GM18870 (cell line): Measurements from ENCODE around the gene NKAIN2.
A peak's percentile ranks its signal among the peaks of the same experiment; 100 is the strongest.

Experiments
- ATAC-seq: cut with Tn5 transposase; IDR thresholded peaks from one replicate; pipeline ENCODE4 v1.9.1; 2021; ENCODE audit warnings: moderate library complexity; ENCODE audit not compliant: unreplicated experiment

NKAIN2 gene

DNA sequence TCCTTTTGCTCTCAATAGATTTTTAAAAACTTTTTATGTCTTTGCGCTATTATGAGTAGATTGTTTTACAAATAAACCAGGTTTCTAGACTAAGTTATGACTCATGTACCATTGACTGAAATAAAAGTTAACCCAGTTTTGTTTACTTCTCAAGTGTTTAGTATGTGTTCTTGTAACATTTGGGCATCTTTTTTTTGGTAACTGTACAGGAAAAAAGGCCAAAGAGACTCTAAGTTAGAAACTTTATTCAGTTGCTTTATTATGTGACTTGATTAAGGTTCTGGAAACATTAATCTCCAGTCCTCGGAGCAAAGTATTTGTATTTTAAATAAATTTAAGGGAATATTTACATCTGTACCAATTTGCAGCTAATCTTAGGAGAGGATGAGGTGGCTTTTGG, 2.9 kb downstream of the NKAIN2 start:
- ATAC-seq, result no peak

DNA sequence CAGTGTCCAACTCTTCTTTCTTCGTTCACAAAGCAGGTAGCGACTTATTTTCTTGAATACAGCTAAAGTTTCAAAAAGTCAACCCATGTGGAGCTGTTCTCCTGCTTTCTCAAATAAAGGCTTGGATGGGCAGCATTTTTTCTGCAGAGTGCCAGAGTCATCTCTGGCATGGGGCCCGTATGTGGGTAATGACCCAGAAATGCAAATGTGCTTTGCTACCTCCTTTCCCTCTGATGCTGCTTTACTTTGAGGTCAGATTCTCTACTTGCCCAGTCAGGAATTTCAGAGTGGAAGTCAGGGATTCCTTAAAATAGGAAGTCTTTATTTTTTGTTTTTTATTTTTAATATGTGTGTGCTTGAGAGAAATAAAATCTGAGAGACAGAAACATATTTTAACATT, 4.9 kb downstream of the NKAIN2 start:
- no peak for ATAC-seq

DNA sequence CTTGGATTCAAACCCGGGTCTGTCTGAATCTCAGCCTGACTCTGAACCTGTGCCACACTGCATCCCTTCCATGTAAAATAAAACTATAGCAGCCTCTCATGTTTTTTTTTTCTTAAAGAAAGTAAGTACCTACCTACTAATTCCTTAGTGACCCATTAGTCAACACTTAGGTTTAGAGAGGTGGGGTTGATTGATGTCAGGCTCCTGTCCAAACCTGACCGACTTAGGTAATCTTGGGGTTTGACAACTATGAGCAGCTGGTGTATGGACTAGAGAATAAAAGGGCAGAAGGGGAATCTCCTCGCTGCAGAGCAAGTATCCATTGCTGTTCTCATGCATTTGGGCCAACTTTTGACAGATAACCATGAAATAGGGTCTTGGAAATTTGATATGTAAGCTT, 6.5 kb downstream of the NKAIN2 start:
- no peak for ATAC-seq

DNA sequence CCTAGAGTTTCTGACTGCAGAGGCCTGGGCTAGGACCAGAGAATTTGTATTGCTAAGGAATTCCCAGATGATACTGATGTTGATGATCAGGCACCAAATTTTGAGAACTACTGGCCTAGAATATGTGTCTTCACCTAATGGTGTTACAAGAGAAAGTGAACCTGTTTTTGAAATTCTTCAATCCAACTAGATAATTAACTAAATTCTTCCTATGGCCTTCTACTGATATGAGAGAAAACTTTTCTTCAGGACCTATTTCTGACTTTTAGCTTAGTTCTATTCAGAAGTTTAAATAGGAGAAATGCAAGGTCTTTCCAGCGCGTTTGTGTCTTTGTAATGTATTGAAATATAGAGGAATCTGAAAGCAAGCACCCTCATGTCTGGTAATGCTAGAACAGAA, 7.3 kb downstream of the NKAIN2 start:
- ATAC-seq, result no peak

DNA sequence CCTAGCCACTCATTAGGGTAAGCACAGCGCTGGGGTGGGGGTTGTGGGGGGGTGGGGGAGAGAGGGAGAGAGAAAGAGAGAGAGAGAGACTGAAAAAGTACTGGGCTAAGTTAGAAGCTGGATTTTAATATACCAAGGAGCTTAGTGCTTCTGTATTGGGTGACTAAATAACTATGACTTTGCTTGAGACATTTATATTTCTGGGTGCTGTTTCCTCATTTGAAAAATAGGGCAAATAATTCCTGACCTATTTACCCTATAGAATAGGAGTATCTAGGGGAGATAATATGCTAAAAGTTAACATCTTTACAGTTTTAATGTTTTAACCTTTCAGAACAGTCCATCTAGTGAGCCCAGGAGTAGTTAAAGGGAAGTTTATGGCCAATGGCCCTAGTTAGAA, 7.7 kb downstream of the NKAIN2 start:
- no peak for ATAC-seq

DNA sequence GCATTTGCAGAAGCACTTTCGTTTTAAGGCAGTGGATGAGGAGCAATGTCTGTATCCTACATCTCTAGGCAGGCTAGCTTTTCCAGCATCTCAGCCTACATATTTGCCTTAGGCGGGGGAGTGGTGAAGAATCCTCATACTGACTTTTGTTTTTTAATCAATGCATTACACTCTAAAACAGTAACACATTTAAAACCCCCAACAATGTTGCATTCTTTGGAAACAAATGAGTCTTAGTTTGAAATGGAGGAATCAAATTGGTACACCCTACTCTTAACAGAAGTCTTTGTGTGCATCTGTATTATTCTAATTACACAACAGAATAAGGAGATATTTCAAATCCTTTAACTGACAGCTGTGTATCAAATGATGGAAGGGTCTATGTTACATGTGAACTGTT, 9.0 kb downstream of the NKAIN2 start:
- ATAC-seq, result no peak

DNA sequence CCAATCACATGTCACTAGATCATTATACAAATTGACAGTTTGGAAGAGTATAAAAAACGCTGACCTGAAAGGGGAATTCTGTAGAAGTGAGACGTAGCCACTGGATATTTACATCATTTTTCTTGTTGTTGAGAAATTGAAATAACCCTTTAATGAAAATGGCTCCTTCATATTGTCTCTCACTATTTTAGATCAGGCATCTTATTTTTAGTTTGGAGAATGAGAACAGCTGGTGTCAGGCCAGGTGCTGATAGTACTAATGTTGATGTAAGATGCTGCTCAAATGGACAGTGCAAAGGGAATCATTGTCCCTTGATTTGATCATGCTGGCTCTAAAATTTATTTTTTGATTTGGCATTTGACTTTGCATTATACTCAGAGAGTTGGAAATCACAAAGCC, 17.4 kb downstream of the NKAIN2 start:
- no peak for ATAC-seq

DNA sequence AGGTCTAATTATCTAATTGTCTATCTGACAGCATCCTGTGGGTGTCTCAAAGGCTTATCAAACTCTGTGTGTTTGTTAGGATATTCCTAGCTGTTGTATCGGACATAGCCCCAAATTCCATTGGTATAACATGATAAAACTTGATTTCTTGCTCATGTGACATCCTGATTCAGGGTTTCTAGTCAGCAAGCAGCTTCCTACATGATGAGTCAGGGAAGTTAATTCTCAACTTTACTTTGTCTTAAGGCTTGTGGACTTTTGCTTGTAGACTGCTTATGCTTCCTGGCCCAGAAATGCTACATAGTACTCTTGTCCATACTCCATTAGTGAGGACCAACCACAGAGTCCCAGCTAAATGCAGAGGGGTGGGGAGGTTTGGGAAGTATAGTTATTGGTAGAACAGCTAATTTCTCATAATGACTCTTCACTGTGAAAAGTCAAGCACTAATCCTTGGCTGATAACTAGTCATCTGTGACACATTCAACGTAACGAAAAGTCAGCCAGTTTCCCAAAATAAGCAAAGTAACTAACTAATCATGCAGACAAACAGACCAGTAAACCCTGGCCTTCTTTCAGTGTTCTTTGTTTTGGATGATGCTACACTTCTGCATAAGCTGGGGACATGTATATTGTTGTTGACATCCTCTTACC, 25.8 kb downstream of the NKAIN2 start:
- ATAC-seq, result no peak

DNA sequence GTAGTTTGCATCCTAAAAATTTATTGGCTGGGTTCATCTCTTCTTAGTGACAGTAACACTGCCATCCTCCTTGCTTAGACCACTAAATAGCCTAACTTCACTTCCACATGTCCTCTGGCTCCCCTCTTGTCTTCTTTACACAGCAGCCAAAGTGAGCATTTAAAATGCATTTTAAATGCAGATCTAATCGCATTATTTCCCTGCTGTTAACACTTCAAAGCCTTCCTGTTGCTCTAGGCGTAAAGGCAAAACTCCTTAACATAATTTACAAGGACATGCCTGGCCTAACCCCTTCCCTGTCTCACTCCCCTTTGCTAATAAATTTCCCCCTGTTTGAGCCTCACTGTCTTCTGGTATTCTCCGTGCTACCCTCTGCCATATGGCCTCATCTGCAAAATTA, 26.5 kb downstream of the NKAIN2 start:
- no peak for ATAC-seq

DNA sequence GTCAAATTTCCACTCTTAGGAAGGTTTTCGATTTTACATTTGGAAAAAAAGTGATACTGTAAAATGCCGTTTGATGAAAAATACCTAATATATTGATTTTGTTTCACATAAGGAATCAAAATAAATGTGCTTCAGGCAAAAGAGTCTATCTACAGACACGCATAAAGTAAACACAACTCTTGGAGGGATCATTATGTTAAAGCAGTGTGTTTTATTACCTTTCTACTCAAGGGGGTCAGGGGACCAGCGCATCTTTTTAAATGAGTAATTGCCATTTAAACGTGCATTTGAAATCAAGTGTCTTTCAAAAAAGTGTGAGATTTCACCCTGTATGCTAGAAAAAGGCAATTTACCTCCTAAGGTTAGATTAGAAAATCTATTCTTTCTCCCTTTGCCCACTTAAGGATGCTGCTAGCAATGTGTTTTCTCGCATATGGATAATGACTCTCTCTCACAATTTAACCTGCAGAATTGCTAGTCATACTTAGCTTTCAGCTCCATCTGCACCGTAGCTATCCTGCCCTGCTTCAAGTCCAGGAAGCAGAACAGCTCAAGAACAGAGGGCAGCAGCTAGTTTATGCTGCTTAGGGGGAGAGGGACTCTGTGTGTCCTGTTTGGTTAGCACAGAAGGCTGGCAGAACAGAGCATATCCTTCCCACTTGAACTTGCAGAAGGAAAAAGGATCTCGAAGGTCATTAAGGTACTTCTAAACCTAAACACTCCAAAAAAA, 35.0 kb downstream of the NKAIN2 start:
- ATAC-seq, result no peak

DNA sequence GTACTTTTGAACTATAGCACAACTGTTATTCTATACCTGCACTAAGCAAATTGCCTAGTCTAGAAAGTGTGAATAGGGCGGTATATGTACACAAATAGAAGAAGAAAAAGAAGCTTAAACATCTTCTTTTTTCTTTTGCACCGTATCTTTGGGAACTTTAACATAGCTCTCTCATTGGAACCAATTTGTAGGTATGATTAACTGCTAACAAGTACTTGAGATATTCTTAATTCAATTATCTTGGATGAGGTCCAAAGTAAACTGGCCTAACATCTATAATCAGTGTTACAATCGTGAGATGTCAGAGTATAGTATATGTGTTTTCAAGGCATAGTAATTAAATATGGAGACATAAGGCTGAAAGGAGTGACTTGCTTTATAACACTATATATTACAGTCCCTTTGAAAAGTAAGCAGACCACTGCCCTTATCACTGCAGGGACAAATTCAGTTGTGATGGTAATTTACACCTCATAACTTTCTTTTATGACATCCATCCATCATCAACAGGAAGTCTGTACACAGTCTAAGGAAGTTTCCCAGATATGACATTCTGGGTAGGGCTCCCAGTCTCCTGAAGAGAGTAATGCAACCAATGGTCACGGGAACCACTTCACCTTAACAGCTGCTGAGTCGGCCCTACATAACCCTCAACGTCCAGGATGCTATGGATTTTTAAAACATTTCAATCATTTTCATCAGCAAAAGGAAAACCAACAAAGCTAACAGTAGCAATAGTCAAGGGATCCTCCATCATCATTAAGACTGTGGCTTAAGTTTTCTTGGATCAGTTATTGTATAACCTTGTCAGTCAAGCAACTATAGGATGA, 37.6 kb downstream of the NKAIN2 start:
- ATAC-seq, result no peak

DNA sequence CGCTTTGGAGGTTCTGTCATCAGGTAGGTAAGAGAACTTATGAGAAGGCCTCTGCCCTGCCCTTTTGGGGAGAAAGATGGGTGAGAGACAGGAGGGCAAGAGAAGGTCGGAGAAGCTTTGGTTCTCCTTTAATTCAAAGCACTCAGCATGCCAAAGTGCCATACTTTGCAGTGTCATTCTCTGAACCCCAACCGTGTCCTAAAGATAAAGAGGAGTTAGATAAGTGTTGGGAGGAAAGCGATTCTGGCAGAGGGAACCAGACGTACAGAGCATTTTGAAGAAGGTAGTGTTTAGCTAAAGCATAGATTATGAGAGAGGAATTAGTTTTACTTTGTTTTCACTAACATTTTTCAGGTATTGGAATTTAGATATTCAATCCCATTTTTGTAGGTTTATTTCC, 40.3 kb downstream of the NKAIN2 start:
- ATAC-seq, result no peak

DNA sequence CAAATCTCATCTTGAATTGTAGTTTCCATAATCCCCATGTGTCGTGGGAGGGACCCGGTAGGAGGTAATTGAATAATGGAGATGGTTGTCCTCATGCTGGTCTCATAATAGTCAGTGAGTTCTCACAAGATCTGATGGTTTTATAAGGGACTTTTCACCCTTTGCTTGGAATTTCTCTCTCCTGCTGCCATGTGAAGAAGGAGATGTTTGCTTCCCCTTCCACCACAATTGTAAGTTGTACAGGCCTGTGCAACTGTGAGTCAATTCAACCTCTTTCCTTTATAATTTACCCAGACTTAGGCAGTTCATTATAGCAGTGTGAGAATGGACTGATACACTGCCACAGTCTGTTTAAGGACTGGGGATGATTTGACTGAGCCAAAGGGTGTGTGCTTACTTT, 44.7 kb downstream of the NKAIN2 start:
- no peak for ATAC-seq

DNA sequence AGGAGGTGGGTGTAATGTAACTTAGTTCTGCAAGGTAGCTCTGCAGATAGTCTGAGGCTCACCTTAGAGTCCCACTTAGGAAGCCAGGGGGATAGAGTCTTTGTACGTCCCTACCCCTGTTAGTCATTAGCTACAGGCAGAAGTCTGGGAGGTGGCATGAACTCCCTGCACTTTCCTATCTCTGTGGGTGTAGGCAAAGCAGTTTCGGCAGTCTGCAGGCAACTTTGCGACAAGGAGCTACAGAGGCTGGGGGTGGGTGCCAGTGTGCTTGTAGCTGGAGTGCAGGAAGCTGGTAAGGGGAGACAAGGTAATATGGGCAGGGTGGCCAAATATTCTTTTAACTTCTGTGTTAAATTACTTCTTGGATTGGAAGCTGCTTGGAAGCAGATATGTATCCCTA, 45.7 kb downstream of the NKAIN2 start:
- no peak for ATAC-seq

DNA sequence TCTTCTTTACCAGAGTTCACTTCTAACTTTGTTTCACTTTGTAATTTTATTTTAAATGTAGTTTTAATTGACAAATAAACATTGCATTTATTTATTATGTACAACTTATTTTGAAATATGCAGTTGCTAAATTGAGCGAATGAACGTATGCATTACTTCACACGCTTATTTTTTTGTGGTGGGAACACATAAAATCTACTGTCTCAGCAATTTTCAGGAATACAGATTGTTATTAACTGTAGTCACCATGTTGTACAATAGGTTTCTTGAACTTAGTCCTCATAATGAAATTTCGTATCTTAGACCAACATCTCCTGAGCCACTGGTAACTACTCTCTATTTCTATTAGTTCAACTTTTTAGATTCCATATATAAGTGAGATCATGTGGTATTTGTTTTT, 46.9 kb downstream of the NKAIN2 start:
- no peak for ATAC-seq

DNA sequence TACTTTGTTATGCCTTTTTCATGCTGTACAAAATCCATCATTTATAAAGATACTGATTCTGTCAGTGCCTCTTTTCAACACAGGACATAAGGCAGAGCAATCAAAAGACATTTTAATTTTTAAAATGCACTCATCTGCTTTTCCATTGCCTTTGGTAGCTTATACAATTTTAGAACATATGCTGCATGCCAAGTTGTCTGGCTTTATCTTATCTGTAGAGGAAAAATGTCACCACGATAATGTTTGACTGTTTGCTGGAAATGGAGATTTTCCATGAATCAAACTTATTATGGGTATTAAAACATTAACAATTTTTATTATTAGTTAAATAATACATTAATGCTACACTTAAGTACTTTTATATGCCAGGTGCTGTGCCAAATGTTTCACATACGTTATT, 50.5 kb downstream of the NKAIN2 start:
- ATAC-seq, result no peak

DNA sequence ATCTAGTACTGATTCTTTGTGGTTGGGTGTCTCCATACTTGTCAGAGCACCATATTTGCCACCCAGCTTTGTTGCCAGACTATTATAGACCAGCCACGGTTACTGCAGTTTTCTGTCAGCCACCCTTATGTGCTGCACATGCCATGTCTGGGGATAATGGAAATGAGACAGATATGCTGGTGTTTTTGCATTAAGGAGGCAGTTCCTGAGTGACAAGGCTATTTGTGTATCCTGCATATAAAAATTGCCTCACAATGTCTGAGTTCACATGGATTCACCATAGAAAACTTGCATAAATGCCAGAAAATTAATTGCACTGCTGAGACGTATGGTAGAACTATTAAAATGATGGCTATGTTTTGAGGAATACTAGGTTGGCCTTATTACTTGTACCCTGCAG, 51.8 kb downstream of the NKAIN2 start:
- ATAC-seq, result no peak

DNA sequence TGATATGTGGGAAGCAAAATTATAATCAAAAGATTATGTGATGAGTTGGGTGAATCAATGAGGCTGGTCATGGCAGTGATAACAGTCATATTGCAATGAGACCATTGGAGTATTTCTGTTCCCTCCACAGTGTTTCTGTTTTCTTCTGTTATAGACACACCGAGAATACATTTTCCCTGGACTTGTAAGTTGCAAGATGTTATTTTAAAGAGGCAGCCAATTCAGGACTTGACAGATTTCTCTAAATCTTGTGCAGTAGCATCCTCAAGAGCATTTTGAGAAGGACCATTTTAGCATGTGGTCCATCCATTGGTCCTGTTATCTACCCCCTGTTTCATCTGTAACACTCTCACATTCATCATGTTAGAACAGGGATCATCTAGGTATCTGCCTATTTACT, 55.6 kb downstream of the NKAIN2 start:
- no peak for ATAC-seq

DNA sequence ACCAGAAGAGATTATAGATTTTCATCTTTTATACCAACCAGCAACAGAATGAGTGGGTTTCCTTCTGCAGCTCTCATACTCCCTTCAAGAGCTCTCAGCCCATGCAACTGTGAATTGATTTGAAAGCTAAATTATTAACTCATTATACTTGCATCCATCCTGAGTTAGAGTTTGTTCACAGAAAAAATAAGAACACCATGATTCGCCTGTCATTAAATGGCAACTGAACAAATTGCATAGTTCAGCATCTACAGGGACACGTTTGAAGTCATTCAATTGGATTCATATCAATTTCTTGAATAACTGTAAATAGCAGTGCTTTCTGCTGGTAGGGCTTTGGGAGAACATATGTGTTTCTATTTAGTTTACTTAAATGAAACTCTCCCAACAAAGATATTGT, 65.7 kb downstream of the NKAIN2 start:
- no peak for ATAC-seq

DNA sequence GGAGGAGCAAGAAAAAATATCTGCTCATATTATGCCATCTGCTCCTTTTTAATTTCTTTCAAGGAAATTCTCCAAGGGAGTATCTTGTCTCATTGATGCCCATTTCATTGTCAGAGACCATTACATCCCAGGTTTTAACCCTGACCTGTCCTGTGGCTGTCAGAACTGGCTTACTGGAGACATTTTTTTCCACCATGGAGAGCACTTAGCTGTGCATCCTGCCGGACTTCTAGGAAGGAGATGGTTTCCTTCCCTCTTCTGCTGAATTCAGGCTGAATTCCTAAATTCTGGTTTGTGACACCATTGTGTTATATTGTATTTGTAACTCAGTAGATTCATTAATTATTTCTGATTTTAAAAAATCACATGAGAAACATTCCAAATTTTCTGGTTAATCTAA, 70.3 kb downstream of the NKAIN2 start:
- no peak for ATAC-seq

DNA sequence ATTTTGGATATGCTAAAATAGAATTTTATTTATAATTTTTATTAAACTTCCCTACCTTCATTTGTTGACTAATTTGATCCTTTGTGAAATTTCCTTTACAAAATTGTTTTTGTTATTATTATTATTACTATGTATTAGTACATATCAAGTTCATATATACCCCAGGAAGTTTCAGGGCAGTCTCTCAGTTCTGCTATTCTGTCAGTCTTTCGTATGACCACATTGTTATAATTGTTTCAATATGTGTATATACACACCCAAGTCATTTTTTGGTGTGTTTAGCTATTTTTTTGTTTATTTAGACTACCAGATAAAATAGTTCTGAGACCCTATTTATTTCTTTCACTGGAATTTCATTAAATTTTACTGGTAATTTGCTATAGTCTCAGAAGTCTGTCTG, 72.1 kb downstream of the NKAIN2 start:
- no peak for ATAC-seq

DNA sequence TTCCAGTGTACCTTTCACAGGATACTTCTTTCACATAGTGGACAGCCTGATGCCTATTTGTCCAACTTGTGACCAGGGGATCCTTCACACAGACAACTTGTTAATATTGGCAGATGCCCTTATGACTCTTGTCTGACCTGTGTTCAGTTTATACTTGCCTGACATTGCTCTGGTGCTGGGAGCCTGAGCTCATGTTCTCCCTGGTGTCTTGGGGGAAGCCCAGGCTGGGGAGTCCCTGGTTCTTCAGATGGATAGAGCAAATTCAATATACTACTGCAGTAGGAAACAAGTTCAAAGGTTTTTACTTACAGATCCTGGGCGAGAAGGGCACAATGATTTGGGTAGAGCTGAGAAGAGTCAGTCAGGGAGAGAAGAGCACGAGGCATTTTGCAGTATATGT, 76.1 kb downstream of the NKAIN2 start:
- peak; percentile 55 for ATAC-seq
